Right atrium auricular region (tissue), 2 donors: ENCODE results near the gene MTAP. TPM values are rescaled to one million over a fixed set of nuclear protein-coding genes. Genes with fewer than 3 reads are reported as not detected.

Experiments used
- DNase-seq: peaks from one replicate; pipeline ENCODE4 v3.0.0-alpha.2; 2019; ENCODE audit warnings: low spot score
- H3K27ac ChIP-seq, 2 donors: fragments of 200-600 bp; sonication (generic); 1 replicate in 1 of 2; 2 replicates in 1 of 2; pipeline ENCODE4 v1.5.1; 2016 to 2019
- H3K27me3 ChIP-seq, 2 donors: fragments of 200-600 bp; sonication (generic); one replicate each; pipeline versions ENCODE4 v1.5.1 to v1.6.0; 2017 to 2019
- H3K36me3 ChIP-seq: fragments of 200-600 bp; sonication (generic); one replicate; pipeline ENCODE4 v1.5.1; 2016
- H3K4me1 ChIP-seq, 2 donors: fragments of 200-600 bp; sonication (generic); one replicate each; pipeline versions ENCODE4 v1.5.1 to v1.6.0; 2017 to 2019
- H3K4me3 ChIP-seq, 2 donors: fragments of 200-600 bp; sonication (generic); 1 replicate in 1 of 2; 2 replicates in 1 of 2; pipeline ENCODE4 v1.5.1; 2017 to 2019; ENCODE audit warnings: mild to moderate bottlenecking in 1 of 2, moderate library complexity in 1 of 2
- H3K9me3 ChIP-seq, 2 donors: fragments of 200-600 bp; sonication (generic); one replicate each; pipeline ENCODE4 v1.5.1; 2019
- total RNA-seq, 2 donors: library from RNA; depleted of rRNA; stranded (reverse); fragments of >200 nt; gene quantifications; one replicate each; pipeline ENCODE4 v1.1.0, GENCODE V29; 2016
- TF ChIP-seq, protein P1 (sequence below), 2 donors: fragments of 200-600 bp; sonication (generic); IDR thresholded peaks; one replicate each; pipeline ENCODE4 v1.5.1; 2019; ENCODE audit warnings: antibody characterized with exemption in 2 of 2

The MTAP gene
- total RNA-seq, 2 donors from 2014 or later: 9.1 to 10.3 TPM

DNA sequence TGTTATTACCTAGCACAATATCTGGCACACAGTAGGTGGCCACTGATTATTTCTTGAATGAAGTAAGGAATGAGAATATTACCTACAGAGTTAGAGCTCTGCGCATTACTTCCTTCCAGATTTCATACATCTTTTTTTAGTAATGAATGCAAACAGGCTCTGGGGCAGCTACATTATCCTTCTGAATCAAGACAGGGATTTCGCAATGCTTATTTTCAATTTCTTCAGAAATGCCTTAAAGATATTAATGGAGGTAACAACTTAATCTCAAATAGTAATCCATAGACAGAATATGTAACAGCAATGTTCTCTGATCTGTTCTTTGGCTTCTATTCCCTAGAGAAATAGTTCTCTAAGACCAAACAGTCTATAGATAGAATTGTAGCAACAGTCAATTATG, 159.1 kb downstream of the MTAP start:
- H3K36me3 ChIP-seq: no peaks in the 10 kb centered on the region
- H3K27ac ChIP-seq: no peak overlapping the region
- peaks cover 0 to 17% of the 10 kb centered on the region in 2 donors for H3K9me3 ChIP-seq
- peaks cover 5 to 18% of the 10 kb centered on the region in 2 donors for H3K27me3 ChIP-seq
- no peak overlapping the region for H3K4me3 ChIP-seq
- DNase-seq: no peak
- peaks cover 0 to 11% of the 10 kb centered on the region in 2 donors for H3K4me1 ChIP-seq
- TF ChIP-seq, protein P1, sequence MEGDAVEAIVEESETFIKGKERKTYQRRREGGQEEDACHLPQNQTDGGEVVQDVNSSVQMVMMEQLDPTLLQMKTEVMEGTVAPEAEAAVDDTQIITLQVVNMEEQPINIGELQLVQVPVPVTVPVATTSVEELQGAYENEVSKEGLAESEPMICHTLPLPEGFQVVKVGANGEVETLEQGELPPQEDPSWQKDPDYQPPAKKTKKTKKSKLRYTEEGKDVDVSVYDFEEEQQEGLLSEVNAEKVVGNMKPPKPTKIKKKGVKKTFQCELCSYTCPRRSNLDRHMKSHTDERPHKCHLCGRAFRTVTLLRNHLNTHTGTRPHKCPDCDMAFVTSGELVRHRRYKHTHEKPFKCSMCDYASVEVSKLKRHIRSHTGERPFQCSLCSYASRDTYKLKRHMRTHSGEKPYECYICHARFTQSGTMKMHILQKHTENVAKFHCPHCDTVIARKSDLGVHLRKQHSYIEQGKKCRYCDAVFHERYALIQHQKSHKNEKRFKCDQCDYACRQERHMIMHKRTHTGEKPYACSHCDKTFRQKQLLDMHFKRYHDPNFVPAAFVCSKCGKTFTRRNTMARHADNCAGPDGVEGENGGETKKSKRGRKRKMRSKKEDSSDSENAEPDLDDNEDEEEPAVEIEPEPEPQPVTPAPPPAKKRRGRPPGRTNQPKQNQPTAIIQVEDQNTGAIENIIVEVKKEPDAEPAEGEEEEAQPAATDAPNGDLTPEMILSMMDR (IDR thresholded peaks at IDR 0.05): no peak

DNA sequence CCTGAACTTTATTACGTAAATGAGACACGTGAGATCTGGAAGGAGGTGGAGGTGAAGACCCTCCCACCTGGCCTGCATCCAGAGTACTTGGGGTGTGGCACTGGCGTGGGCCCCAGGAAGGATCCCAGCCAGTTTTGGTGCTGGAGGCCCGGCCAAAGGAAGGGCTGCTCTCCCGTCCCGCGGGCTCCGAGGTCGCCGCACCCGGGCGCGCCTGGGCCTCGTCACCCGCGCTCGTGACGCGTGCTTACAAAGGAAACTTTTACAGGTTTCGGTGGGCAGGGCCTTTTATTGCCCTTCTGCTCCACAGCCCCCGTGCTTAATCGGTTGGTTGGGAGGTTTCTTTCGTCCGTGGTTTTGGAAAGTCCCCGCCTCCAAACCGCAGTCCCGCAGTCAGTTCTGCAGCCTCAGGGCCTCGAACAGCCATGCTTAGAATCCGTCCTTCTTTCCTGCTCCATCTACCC, 162.5 kb downstream of the MTAP start:
- Histone ChIP-seq H3K4me3 (peak overlapping the region in 1 of 2 donors; percentile 33), H3K27ac (no peak overlapping the region), H3K36me3 (no peaks in the 10 kb centered on the region), H3K9me3 (peaks cover 0 to 17% of the 10 kb centered on the region in 2 donors), H3K4me1 (peaks cover 0 to 19% of the 10 kb centered on the region in 2 donors), H3K27me3 (peaks cover 35 to 39% of the 10 kb centered on the region in 2 donors)
- no peak for DNase-seq
- TF ChIP-seq, protein P1 (IDR thresholded peaks at IDR 0.05): no peak

DNA sequence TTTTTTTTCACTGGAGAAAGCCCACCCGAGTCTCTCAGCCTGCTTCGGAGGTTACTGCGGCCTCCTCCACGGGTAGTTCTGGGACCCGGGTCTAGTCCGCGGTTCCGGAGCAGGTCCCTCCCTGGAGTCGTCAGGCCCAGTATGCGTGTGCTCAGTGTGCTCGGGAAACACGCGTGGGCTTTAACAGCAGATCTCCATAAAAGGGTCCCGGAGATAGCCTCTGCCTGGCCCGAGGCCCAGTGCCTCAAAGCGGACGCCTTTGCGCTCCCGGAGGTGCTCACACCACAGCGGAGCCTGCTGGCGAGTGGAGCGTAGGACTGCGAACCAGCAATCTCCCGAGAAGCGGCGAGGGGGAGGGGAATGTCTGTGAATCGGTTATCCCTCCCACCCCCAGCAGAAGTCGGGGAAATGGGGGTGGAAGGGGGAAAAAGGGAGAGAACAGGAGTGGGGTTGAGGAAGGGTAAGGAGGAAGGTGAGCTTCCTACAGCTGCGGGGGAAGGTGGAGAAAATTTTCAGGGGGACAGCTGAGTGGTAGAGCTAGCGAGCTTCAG, 163.0 kb downstream of the MTAP start:
- Histone ChIP-seq H3K27ac (no peak overlapping the region), H3K4me1 (peaks cover 0 to 19% of the 10 kb centered on the region in 2 donors), H3K4me3 (peak overlapping the region in 1 of 2 donors; percentile 33), H3K27me3 (peaks cover 40 to 44% of the 10 kb centered on the region in 2 donors), H3K9me3 (peaks cover 0 to 17% of the 10 kb centered on the region in 2 donors), H3K36me3 (no peaks in the 10 kb centered on the region)
- no peak for DNase-seq
- TF ChIP-seq, protein P1 (IDR thresholded peaks at IDR 0.05): no peak

DNA sequence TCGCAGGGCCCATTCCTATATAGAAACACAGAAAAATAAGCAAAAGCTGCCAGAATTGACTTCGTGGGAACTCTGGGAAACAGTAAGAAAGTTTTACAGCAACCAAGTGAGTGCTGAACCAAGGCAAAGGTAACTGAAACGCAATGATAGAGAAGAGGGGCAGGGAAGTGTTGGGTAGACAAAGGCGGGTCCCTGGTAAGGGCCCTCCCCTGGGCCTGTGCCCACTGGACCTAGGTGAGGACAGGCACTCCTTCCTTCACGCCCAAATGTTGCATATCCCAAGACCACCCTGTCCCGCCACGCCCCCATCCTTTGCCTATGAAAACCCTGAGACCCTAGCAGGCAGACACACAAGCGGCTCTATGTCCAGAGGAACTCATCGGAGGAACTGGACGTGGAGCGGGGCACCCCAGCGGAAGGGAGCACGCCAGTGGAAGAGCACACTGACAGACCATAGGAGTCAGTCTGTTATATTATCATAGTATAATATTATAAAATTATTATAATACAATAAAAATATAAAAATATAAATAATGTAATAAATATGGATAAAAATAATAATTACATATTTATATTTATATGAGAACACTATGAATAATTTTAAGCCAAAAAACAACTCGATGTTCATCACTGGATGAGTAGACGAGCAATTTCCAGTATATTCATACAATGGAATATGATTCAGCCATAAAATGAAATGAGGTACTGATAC, 163.9 kb downstream of the MTAP start:
- TF ChIP-seq, protein P1 (IDR thresholded peaks at IDR 0.05): no peak
- Histone ChIP-seq H3K36me3 (no peaks in the 10 kb centered on the region), H3K9me3 (peaks cover 0 to 17% of the 10 kb centered on the region in 2 donors), H3K4me1 (peaks cover 0 to 26% of the 10 kb centered on the region in 2 donors), H3K27ac (no peak overlapping the region), H3K27me3 (peaks cover 48 to 53% of the 10 kb centered on the region in 2 donors), H3K4me3 (no peak overlapping the region)
- DNase-seq: no peak

DNA sequence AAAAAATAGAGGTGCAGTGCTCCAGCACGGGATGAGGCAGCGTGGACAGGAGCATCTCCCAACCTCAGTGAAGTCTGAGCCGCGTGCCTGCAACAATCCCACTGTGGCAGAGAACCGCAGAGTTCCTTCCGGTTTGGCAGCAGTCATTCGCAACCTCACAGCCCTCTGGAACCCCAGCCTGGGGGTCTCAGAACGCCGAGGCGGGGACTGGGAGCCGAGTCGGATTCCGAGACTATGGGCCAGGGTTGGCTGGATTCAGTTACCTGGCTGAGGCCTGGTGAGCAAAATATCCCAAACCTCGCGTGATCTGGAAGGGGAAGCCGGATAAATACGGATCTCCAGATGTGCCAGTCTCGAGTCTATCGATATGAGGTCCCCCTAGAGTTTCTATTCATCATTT, 164.7 kb downstream of the MTAP start:
- no peak for DNase-seq
- TF ChIP-seq, protein P1 (IDR thresholded peaks at IDR 0.05): no peak
- Histone ChIP-seq H3K9me3 (peaks cover 0 to 17% of the 10 kb centered on the region in 2 donors), H3K4me1 (peaks cover 0 to 26% of the 10 kb centered on the region in 2 donors), H3K27ac (no peak overlapping the region), H3K36me3 (no peaks in the 10 kb centered on the region), H3K27me3 (peaks cover 49 to 53% of the 10 kb centered on the region in 2 donors), H3K4me3 (no peak overlapping the region)
